Measurements from ENCODE around the gene COPS6.
"Not testable (repeated sequence)": the region's sequence is repeated elsewhere in the genome, so short reads cannot be mapped to it uniquely, and the experiment has no call there.

COPS6 gene

DNA sequence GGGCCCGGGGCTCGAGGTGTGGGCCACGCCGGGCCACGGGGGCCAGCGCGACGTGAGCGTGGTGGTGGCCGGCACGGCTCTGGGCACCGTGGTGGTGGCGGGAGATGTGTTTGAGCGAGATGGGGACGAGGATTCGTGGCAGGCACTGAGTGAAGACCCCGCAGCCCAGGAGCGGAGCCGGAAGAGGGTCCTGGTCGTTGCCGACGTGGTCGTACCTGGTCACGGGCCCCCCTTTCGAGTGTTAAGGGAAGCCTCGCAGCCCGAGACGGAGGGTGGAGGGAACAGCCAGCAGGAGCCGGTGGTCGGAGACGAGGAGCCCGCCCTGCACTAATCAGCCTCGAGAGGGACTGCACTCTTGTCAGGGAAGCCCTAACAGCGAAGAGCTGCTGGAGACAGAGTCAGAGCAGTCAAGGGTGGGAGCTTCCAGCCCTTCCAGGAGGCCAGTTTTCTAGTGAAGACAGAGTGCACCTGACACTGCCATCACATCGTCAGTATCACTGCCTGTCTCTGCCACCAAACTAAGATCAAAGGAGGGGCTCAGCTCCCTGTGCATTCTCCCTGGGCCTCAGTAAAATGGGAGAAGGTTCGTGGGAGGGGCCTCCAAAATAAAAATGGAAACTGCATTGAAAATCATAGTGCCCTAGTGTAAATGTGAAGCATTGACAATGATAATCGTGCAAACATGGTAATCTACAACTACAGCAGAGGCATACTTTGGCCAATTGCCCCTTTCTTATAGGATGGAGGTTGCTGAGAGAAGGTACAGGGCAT is 39.3 kb downstream of the COPS6 start:
- DNase-seq (ENCODE audit: low spot score): peak; percentile 43

DNA sequence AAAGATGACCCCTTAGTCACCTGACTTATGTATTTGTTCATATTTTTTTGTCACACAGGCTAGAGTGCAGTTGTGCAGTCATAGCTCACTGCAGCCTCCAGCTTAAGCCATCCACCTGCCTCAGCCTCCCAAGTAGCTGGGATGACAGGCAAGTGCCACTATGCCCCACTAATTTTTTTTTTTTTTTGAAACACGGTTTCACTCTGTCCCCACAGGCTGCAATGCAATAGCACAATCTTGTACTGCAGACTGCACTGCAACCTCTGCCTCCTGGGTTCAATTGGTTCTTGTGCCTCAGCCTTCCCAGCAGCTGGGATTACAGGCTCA is 39.8 kb downstream of the COPS6 start:
- DNase-seq (ENCODE audit: low spot score): no peak

DNA sequence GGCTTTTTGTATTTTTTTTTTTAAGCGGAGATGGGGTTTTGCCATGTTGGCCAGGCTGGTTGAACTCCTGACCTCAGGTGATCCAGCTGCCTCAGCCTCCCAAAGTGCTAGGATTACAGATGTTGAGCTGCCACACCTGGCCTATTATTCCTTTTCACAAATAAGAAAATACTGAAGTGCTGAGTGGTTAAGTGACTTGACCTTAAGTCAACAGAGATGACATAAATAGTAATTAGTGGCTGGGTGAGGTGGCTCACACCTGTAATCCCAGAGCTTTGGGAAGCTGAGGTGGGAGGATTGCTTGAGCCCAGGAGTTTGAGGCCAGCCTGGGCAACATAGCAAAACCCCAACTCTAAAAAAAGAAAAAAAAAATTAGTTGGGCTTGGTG is 41.4 kb downstream of the COPS6 start:
- DNase-seq (ENCODE audit: low spot score): not testable (repeated sequence)

DNA sequence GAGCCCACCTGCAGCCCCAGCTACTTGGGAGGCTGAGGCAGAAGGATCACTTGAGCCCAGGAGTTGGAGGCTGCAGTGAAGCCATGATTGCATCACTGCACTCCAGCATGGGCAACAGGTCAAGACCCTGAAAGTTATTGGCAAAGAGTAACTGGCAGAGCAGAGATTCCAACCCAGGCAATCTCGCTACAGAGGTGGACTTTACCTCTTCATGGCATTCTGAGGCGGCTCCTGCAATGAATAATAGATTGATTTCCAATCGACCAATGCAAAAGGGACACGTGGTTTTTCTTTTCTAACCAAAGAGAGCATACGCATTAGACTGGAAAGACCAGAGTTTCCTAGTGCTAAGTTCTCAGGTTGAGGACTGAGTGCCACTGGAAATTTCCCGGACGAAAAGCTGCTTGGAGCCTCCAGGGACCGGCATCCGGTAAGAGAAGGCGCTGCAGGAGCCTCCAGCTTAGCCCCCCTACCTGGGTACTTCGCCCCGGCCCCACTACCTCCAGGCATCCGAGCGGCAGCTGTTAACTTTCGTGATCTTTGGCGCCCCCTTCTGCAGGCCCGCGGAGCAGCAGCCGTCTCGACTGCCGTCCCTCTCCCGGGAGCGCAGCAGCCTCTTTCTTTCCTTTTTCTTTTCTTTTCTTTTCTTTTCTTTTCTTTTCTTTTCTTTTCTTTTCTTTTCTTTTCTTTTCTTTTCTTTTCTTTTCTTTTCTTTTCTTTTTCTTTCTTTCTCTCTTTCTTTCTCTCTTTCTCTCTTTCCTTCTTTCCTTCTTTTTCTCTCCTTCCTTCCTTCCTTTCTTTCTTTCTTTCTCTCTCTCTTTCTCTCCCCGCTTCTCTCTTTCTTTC is 42.1 kb downstream of the COPS6 start:
- peak; percentile 88 for DNase-seq (ENCODE audit: low spot score)

DNA sequence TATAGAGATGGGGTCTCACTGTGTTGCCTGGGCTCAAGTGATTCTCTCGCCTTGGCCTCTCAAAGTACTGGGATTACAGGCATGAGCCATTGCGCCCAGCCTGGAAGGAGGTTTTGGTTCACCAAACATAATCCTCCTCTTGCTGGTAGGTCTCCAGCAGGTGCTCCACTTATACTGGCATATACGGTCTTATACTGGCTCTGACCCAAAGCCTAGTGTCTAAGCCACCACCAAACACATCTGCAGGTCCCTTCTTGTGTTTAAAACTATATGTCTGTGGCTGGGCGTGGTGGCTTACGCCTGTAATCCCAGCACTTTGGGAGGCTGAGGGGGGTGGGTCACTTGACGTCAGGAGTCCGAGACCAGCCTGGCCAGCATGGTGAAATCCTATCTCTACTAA is 43.4 kb downstream of the COPS6 start:
- DNase-seq (ENCODE audit: low spot score): no peak

DNA sequence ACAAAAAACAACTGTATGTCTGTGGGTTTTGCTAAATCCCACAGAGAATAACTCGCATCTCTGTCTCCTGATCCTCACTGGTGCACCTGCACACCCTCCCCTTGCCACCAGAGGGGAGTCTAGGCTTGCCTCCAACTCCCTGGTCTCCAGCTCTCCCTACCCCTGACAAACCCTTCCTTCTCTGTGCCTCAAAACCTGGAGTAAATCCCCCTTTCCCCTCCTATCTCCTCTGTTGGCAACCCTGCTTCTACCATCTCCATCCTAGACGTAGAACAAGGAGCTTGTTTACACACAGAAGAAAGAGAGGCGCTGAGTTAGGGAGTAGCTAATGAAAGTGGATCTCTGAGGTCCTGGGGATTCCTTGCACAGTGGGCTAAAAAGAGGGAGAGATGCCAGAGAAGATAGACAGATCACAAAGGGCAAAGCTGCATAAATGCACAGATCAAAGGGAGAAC is 44.0 kb downstream of the COPS6 start:
- peak; percentile 85 for DNase-seq (ENCODE audit: low spot score)

DNA sequence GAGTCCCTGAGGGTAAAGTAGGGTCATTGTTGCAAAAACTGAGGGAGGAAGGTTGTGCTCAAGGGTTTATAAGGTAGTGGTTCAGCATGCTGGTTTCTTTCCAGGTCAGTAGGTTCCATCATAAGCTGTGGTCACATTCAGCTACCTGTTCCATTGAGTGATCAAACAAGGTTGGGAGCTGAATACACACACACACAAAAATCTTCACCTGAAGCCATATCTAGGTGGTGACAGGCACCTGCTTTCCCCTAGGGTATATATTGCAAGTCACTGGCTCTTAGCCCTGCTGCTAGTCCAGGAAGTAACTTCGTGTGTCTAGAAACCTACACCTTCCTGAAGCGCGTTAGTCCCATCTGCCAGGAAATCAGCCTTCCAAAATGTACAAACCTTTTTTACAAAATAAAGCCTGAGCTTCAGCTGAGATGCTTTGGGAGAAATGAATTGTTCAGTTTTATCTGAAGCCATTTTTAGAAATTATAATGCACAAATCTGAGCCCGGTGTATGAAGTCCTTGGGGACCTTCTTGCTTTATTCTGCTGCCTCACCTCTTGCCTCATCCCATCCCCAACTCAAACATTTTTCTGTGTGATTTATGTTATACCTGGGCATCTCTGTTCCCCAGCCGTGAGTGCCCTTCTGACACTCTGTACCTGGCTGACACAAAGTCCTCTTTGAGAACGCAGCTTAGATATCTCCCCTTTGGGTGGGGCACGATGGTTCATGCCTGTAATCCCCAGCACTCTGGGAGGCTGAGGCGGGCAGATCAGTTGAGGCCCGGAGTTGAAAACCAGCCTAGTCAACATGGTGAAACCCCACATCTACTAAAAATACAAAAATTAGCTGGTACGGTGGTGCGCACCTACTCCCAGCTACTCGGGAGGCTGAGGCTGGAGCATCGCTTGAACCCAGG is 49.3 kb downstream of the COPS6 start:
- DNase-seq (ENCODE audit: low spot score): no peak

DNA sequence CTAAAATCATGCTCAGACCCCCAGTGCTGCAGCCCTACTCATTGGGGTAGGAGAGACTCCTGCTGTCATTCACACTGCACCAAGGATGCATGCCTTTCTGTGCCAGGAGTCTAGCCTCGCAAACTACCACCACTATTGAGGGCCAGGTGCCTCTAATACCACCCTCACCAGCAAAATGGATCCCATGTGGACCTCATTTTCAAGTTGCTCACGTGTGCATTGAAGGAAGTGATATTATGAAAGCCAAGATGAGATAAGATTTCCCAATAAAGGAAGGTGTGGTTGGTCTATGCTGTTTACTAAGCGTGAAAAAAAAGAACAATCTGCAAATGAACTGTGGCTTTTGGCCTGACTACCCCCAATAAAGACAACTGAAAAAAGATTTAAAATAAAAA is 52.8 kb downstream of the COPS6 start:
- DNase-seq (ENCODE audit: low spot score): no peak

Measured in HuH-7 (cell line).